Measurements from ENCODE around the gene ZNF302.

Gene ZNF302

DNA sequence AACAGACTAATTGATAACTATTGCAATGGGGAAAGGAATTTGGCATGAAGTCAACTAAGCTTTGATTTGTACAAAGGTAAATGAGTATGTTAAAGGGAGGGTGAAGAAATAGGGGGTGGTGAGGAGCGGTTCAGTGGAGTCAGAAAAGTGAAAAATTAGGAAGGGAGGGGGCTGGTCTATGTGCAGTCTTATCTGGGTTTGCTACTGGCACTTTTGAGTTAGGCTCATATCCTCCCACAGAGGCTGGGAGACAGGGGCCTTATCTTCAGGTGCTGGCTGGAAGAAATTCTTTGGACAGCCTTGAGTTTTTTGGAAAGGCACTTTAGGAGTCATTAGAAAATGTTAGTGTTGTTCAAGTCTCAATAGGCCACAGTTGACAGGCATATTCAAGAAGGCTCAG is 11.1 kb downstream of the ZNF302 start:
- ChIA-PET CTCF (no interaction called here), POLR2A (no interaction called here)
- TF ChIP-seq L3MBTL2 (conservative IDR thresholded peaks at IDR 0.05) (no peak), TARDBP (IDR thresholded peaks at IDR 0.05) (no peak), FOXM1 (IDR thresholded peaks at IDR 0.05; ENCODE audit: borderline replicate concordance) (no peak), ELF4 (IDR thresholded peaks at IDR 0.05) (no peak), FOXA1 (IDR thresholded peaks at IDR 0.05) (no peak), SP1 (IDR thresholded peaks at IDR 0.05) (no peak), LEF1 (IDR thresholded peaks at IDR 0.05; ENCODE audit: borderline replicate concordance) (no peak), NFRKB (IDR thresholded peaks at IDR 0.05) (no peak), BHLHE40 (IDR thresholded peaks at IDR 0.05; ENCODE audit: borderline replicate concordance) (no peak), ARNT (IDR thresholded peaks at IDR 0.05) (no peak), FOXK2 (IDR thresholded peaks at IDR 0.05) (no peak), HDGF (IDR thresholded peaks at IDR 0.05; ENCODE audit: borderline replicate concordance) (no peak)

DNA sequence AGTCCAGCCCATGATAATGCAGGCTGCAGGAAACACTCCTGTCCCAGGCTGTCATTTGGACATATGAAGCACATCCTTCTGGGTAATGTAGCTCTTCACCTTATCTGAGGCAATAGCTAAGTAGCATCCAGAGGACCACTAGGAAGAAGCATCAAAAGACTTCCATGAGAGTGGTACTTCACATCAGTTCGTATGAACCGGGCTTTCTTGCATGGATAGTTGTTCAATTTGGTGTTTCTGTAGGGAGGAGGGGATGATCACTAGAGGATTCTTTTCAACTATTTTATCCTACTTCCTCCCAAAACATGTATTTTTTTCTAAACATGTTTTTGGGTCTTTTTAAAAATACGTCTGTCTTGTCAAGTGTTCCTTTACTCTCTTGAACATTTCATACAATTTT is 12.9 kb downstream of the ZNF302 start:
- ChIA-PET CTCF (no interaction called here), POLR2A (no interaction called here)
- DNase-seq (ENCODE audit: extremely low spot score): no peak
- TF ChIP-seq FOXM1 (IDR thresholded peaks at IDR 0.05; ENCODE audit: borderline replicate concordance): no peak
- TF ChIP-seq ELF4 (IDR thresholded peaks at IDR 0.05): no peak
- no peak for TF ChIP-seq NFRKB (IDR thresholded peaks at IDR 0.05)
- no peak for TF ChIP-seq ARNT (IDR thresholded peaks at IDR 0.05)
- TF ChIP-seq, protein P1, sequence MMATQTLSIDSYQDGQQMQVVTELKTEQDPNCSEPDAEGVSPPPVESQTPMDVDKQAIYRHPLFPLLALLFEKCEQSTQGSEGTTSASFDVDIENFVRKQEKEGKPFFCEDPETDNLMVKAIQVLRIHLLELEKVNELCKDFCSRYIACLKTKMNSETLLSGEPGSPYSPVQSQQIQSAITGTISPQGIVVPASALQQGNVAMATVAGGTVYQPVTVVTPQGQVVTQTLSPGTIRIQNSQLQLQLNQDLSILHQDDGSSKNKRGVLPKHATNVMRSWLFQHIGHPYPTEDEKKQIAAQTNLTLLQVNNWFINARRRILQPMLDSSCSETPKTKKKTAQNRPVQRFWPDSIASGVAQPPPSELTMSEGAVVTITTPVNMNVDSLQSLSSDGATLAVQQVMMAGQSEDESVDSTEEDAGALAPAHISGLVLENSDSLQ (IDR thresholded peaks at IDR 0.05): no peak
- TF ChIP-seq CTBP1 (IDR thresholded peaks at IDR 0.05; ENCODE audit: borderline replicate concordance): no peak
- TF ChIP-seq L3MBTL2 (conservative IDR thresholded peaks at IDR 0.05): no peak
- TF ChIP-seq HDGF (IDR thresholded peaks at IDR 0.05; ENCODE audit: borderline replicate concordance): no peak
- no peak for TF ChIP-seq TARDBP (IDR thresholded peaks at IDR 0.05)
- no peak for TF ChIP-seq FOXA1 (IDR thresholded peaks at IDR 0.05)
- TF ChIP-seq BHLHE40 (IDR thresholded peaks at IDR 0.05; ENCODE audit: borderline replicate concordance): no peak
- no peak for TF ChIP-seq LEF1 (IDR thresholded peaks at IDR 0.05; ENCODE audit: borderline replicate concordance)
- no peak for TF ChIP-seq SUZ12 (IDR thresholded peaks at IDR 0.05)
- TF ChIP-seq FOXK2 (IDR thresholded peaks at IDR 0.05): no peak
- no peak for TF ChIP-seq ZNF384 (IDR thresholded peaks at IDR 0.05)

More for the DNA sequence above, 11.1 kb downstream of the ZNF302 start:
- DNase-seq (ENCODE audit: extremely low spot score): no peak

DNA sequence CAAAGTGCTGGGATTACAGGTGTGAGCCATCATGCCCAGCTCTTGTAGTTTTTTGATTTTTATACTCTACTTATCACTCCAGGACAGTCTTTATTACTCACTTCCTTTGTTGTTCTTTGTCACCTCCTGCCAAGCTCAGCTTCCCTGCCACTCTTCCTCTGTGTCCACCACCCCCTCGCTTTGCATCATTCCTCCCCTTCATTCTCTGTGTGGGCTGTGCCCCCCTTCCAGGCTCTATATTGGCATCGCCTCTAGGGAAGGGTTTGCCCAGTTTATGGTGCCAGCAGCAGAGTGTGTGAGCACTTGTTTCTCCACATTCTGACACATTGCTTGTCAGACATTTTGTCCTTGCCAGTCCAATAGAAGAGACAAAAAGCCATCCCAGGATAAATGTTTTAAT is 15.1 kb downstream of the ZNF302 start:
- POLR2A ChIA-PET: no interaction called here
- CTCF ChIA-PET: no interaction called here
- TF ChIP-seq ARNT (IDR thresholded peaks at IDR 0.05): no peak
- TF ChIP-seq TARDBP (IDR thresholded peaks at IDR 0.05): no peak
- no peak for TF ChIP-seq L3MBTL2 (conservative IDR thresholded peaks at IDR 0.05)
- no peak for TF ChIP-seq SUZ12 (IDR thresholded peaks at IDR 0.05)
- TF ChIP-seq ZNF384 (IDR thresholded peaks at IDR 0.05): no peak
- TF ChIP-seq CTBP1 (IDR thresholded peaks at IDR 0.05; ENCODE audit: borderline replicate concordance): no peak
- DNase-seq (ENCODE audit: extremely low spot score): no peak

- TF ChIP-seq LEF1 (IDR thresholded peaks at IDR 0.05; ENCODE audit: borderline replicate concordance): no peak
- TF ChIP-seq, protein P1 (IDR thresholded peaks at IDR 0.05): no peak
- DNase-seq (ENCODE audit: extremely low spot score): no peak
- ChIA-PET POLR2A (no interaction called here), CTCF (no interaction called here)
These were observed 30.2 kb downstream of the ZNF302 start for GRCh38 chr19:34707661-34708060.

DNA sequence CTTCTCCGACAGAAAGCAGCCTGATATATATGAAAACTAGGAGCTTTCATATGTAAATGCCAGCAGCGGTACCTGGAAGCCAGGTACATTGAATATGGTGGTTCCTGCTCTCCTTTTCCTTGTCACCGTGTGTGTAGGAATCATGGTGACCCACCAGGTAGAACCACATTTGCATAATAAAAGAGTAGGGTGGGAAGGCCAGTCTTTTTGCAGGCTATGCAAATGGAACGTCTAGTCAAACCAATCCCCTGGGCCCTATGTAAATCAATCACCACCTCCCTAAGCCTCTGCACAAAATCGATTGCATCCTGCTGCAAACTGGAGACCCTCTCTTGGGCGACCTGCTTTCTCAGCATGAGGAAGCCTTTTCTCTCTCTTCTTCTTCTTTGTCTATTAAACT is 34.4 kb downstream of the ZNF302 start:
- ChIA-PET POLR2A (no interaction called here), CTCF (interaction anchor here (0.6 kb wide), 3 partner anchors 174 to 615 kb away, joined by 3 to 7 read pairs (median 5); no protein-coding TSS in a partner anchor)
- TF ChIP-seq BHLHE40 (IDR thresholded peaks at IDR 0.05; ENCODE audit: borderline replicate concordance): no peak
- TF ChIP-seq FOXA1 (IDR thresholded peaks at IDR 0.05): no peak
- no peak for TF ChIP-seq SP1 (IDR thresholded peaks at IDR 0.05)
- TF ChIP-seq CTBP1 (IDR thresholded peaks at IDR 0.05; ENCODE audit: borderline replicate concordance): no peak
- TF ChIP-seq TARDBP (IDR thresholded peaks at IDR 0.05): no peak
- TF ChIP-seq ELF4 (IDR thresholded peaks at IDR 0.05): no peak
- no peak for TF ChIP-seq FOXK2 (IDR thresholded peaks at IDR 0.05)
- no peak for TF ChIP-seq L3MBTL2 (conservative IDR thresholded peaks at IDR 0.05)
- no peak for TF ChIP-seq ARNT (IDR thresholded peaks at IDR 0.05)
- TF ChIP-seq, protein P1 (IDR thresholded peaks at IDR 0.05): no peak
- no peak for TF ChIP-seq ZNF384 (IDR thresholded peaks at IDR 0.05)
- no peak for TF ChIP-seq HDGF (IDR thresholded peaks at IDR 0.05; ENCODE audit: borderline replicate concordance)
- no peak for TF ChIP-seq SUZ12 (IDR thresholded peaks at IDR 0.05)
- no peak for TF ChIP-seq LEF1 (IDR thresholded peaks at IDR 0.05; ENCODE audit: borderline replicate concordance)
- TF ChIP-seq FOXM1 (IDR thresholded peaks at IDR 0.05; ENCODE audit: borderline replicate concordance): no peak
- no peak for TF ChIP-seq NFRKB (IDR thresholded peaks at IDR 0.05)
- DNase-seq (ENCODE audit: extremely low spot score): no peak

- TF ChIP-seq TARDBP (IDR thresholded peaks at IDR 0.05): no peak
- peak; percentile 52 for TF ChIP-seq L3MBTL2 (conservative IDR thresholded peaks at IDR 0.05)
- peak; percentile 73 for DNase-seq (ENCODE audit: extremely low spot score)
- CTCF ChIA-PET: interaction anchor here (0.6 kb wide), 3 partner anchors 175 to 616 kb away, joined by 3 to 7 read pairs (median 5); no protein-coding TSS in a partner anchor
- POLR2A ChIA-PET: no interaction called here
These were observed 35.1 kb downstream of the ZNF302 start for GRCh38 chr19:34712395-34713261.

All from HEK293T (cell line).